COR-L47 (cell line): Measurements from ENCODE around the gene TCAP.
A peak's percentile ranks its signal among the peaks of the same experiment; 100 is the strongest.

Experiments used
- DNase-seq: peaks from one replicate; lab custom pipeline; 2025; lab: John Stamatoyannopoulos, UW

Gene TCAP

DNA sequence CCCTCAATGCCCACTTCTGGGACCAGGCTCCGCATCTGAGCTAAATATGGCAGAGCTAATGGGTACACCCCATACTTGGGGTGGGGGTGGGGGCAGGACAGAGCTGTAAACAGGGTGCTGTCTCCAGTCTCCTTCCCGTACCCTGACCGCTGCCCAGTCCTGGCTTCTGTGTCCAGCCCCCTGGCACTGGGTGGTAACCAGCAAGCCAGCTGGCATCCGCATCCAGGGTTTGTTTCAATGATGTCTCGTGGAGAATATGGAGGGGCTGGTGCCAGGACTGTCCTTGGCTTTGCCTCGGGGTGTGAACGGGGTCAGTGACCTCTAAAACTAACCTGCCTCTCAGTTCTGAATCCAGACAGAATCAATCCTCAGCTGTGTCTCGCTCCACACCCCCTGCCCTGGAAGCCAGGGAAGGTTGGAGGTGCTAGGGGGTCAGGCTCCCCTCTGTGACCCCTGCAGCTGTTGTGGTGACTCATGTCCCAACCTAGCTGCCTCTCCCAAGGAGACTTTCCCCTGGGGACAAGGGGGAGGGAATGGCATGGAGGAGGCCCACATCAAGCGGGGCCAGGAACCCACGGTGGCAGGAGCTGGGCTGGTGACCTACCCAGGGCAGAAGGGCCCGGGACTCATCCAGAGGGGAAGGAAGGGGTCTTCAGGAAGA, 1.6 kb downstream of the TCAP start:
- no peak for DNase-seq

DNA sequence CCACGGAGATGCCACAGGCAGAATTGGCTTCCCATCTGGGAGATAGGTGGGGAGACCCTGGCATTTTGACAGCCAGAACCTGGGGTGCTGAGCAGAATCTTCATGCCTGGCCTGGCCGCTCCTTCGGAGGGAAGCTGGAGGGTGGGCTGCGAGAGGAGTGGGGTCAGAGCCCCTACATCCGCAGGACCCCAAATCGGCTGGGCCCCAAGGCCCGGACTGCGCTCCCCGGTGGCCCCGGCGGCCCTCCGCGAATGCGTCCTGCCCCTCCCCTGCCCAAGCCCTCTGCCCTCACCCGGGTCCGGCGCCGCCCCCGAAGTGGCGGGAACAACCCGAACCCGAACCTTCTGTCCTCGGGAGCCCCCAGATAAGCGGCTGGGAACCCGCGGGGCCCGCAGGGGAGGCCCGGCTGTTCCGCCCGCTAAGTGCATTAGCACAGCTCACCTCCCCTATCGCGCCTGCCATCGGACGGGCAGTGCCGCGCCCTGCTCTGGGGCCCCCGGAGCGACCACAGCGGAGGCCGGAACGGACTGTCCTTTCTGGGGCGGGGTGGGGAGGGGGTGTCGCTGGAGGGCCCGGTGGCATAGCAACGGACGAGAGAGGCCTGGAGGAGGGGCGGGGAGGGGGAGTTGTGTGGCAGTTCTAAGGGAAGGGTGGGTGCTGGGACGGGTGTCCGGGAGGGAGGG, 2.3 kb downstream of the TCAP start:
- no peak for DNase-seq

DNA sequence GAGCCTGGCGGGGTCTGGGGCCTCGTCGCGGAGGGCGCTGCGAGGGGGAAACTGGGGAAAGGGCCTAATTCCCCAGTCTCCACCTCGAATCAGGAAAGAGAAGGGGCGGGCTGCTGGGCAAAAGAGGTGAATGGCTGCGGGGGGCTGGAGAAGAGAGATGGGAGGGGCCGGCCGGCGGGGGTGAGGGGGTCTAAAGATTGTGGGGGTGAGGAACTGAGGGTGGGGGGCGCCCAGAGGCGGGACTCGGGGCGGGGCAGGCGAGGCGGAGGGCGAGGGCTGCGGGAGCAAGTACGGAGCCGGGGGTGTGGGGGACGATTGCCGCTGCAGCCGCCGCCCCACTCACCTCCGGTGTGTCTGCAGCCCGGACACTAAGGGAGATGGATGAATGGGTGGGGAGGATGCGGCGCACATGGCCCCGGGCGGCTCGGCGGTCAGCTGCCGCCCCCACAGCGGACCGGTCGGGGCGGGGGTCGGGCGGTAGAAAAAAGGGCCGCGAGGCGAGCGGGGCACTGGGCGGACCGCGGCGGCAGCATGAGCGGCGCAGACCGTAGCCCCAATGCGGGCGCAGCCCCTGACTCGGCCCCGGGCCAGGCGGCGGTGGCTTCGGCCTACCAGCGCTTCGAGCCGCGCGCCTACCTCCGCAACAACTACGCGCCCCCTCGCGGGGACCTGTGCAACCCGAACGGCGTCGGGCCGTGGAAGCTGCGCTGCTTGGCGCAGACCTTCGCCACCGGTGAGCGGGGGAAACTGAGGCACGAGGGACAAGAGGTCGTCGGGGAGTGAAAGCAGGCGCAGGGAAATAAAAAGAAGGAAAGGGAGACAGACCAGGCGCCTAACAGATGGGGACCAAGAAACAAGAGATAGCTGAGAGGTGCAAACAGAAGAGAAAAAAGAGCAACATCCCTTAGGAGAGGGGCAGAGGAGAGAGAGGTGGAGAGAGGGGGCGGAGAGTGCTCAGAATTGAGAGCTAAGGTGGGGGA, 3.1 kb downstream of the TCAP start, which contains the start of gene PNMT:
TSS of gene PNMT (plus strand) at position 509 of the 980 bp plus-strand sequence. CDS start at position 532, 23 bp downstream.
- DNase-seq = peak; percentile 66

DNA sequence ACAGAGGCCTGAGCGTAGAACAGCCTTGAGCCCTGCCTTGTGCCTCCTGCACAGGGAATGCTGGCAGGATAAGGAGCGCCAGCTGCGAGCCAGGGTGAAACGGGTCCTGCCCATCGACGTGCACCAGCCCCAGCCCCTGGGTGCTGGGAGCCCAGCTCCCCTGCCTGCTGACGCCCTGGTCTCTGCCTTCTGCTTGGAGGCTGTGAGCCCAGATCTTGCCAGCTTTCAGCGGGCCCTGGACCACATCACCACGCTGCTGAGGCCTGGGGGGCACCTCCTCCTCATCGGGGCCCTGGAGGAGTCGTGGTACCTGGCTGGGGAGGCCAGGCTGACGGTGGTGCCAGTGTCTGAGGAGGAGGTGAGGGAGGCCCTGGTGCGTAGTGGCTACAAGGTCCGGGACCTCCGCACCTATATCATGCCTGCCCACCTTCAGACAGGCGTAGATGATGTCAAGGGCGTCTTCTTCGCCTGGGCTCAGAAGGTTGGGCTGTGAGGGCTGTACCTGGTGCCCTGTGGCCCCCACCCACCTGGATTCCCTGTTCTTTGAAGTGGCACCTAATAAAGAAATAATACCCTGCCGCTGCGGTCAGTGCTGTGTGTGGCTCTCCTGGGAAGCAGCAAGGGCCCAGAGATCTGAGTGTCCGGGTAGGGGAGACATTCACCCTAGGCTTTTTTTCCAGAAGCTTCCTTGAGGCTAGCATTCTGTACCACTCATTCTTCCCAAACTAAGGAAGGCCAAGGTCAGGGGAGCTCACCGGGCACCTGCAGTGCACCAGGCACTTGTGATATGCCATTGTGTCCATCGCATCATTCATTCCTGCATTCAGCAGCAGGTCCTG, 5.0 kb downstream of the TCAP start:
- DNase-seq = no peak

DNA sequence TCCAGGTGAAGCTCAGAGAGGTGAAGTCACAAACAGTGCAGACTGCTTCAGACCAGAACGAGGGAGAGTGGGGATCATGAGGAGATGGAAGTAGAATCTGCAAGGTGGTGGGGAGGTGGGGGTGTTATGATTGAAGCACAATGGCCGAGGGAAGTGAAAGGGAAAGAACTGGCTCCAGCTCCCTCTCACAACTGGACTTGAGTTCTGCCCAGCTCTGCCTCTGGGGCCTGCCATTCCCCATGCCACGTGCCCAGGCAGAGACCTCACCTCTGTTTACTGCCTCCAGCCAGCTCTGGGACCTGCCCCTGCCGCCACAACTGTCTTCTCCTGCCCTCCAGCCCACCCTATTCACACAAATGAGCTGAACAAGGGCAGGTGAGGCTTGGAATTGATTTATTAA, 5.6 kb downstream of the TCAP start:
- DNase-seq = no peak

DNA sequence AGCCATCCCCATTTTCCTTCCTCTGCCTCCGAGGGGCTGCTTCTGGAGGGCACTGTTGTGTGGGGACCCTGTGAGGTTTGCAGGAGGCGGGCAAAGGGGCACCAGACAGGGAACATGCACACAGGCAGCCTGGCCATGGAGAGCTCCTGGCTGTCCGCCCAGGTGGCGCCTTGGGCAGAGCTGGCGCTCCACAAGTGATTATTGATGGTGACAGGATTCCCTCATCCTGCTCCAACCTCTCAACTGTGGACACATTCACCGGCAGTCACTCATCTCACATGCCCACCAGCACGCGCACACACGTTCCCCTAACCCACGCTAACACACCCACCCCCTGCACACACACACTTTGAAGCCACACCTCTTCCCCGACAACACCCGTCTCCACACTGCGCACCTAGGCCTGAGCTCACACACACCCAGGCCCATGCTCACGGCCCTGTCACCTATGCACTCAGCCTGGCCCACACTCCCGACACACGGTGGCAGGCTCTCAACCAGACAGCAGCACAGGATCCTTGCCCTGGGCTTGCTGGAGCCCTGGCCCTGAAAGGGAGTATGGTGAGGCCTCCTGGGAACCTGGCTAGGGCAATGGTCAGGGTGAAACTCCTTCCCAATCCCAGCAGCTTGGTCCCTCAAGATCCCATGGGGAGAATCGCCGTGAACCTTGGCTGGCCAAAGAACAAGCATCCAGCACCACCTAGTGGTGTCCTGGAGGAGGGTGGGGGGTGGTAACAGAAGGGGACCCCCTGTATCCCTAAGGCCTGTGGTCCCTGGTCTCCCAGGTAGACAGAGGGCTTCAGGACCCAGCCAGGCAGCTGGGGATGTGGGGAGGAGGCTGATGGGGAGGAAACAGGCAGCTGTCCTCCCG, 6.7 kb downstream of the TCAP start:
- DNase-seq = peak; percentile 42

DNA sequence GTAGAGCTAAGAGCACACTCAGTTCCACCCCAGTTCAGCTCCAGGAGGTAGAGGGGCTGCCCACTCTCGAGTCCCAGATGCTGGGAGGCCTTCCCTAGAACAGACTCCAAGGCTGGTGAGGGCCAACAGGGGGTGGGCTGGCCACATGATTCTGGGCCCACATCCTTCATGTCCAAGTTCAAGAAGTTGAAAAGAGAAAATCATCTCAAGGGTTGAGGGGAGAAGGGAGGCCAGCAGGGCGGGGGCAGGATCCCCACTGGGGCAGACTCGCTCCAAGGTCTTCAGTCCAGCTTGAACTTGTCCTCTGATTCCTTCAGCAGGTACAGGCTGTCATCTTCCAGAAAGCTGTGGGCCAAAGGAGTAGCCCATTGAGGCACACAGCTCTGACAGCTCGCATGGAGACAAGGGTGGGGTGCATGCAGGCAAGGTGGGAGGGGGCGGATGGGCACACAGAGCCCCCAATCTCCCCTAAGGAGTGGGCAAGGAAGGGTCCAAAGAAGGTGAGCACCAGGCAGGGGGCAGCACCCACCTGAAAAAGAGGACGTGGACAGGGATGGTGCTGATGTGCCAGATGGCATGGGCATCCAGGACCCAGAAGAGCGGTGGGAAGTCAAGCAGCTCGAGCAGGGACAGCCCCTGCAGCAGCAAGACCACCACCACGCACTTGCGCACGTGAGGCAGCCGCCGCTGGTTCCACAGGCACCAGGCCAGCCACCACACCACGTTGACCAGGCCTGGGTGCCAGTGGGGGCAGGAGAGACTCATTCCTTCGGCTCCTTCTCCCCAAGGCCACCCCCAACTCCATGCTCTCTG, 7.6 kb downstream of the TCAP start:
- no peak for DNase-seq

DNA sequence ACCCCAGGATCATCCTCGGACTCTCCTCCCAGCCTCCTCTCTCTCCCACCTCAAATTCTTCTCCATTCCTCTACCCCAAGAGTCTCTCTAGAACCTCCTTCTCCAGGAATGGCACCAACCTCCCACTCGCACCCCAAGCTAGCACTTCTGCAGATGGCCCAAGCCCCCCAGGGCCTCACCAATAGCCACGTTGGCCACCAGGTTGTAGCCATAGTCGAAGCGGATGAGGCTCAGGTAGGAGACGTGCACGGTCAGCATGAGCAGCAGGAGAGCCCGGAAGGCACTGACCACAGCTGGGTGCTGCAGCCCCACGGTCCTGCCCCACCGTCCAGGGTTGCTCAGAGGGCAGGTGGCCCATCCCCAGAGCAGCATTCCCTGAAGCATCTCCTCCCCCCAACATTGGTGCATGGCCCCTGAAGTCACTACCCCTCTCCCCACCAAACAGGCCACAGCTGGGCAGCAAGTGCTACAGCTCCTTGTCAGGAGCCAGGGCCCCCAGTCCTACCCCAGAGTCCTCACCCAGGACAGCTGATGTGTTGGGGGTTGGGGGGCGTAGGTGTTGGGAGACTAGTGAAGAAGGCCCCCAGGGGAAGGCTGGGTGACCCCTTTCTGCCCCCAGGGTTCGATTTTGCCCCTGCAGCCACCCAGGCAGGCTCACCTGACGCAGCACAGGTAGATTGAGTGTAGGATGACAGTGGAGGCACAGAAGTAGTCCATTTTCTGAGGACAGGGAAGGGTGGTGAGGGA, 8.4 kb downstream of the TCAP start:
- DNase-seq = no peak

DNA sequence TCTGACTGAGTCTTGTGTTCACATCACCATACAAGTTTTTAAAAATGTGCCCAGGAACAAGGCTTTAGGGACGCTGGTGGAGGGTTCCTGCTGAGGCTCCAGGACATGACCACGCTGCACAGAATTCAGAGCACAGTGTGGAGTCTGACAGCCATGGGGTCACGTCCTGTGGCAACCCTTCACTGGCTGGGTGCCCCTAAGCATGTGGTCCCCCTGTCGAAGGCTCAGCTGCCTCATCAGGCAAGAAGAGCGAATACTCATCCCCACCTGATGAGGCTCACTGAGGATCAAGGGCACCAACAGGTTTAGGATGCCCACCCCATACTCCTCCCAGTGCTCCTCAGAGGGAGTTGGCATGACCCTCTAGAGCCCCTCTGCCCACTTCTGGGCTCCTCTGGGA, 9.0 kb downstream of the TCAP start:
- DNase-seq = no peak

DNA sequence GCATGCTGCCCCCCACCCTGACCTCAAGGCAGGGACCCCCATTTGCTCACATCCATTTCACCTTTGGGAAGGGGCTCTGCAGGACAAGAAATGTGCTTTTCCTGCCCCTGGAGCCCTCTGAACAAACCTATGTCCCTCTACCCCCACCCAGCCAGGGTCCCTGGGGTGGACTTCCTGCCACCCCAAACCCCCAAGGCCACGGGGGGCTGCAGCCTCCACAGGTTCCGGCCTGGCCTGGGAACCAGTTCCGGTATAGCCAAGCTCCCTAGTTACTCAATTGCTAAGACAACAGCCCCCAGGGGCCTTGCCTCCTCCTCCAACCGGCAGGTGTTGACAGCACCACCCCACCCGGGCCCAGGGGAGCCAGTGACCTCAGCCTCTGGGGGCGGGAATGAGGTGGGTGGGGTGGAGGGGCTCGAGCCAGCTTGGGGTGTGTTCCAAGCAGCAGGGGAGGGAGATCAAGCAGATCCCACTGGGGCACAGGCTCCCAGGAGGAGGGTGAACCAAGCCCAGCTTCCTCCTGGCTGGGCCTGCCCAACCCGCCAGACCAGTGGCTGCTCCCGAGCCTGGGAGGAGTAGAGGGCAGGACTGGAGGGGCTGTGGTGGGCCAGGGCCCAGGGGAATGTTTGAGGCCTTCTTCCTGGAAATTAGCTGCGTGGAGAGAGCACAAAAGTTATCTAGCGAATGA, 9.7 kb downstream of the TCAP start:
- peak; percentile 86 for DNase-seq

DNA sequence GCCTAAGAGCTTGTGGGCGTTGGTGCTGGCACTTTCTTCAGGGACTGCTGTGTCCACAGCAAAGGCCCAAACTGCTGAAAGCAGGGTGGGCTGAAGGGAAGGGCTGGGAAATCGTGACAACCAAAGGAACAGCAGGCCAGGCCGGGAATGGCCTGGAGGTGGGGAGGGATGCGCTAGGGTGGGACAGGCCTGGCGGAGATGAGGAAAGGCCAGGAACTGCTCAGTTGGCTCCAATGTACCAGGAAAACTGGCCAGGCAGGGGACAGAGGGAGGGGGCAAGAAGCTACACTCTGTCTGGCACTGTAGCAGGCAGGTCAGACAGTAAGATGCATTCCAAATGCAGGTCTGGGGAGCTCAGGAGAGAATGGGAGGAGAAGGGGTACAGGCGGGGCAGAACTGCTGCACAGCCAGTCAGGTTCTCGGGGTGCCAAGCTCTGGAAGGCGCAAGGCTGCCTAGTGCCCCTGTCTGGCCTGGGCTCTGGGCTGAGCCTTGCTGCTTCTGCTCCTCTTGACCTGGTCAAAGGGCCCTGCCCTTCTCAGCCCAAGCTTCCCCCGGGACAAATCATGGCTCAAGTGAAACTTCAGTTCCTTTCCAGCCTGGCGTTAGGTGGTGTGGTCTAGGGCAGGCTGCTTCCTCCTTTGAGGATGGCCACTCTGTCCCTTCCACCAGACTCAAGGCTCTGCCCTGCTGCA, 10.4 kb downstream of the TCAP start:
- no peak for DNase-seq

DNA sequence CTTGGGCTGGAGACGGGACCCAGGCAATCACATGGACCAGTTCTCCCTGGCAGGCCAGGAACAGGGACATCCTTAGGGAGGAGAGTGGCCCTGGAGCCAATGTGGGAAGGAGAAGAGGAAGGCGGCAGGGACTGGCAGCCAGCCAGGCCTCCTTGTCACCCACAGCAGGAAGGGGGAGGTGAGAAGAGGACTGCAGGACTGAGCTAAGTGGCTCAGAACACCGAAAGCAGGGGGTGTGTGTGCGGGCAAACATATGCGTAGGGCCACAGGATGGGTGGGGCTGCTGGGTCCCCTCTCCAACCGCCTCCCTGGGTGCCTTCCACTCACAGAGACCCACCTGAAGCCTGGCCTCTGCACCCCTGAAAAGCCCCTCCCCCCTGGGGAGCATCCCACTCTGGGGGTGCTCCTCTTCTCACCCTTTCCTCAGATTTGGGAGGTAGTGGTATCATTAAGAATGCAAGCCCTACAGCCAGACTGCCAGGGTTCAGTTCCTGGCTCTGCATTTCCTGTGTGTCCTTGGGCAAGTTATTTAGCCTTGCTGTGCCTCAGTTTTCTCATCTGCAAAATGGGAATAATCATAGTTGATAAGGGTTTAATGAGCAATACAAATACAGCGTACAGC, 11.2 kb downstream of the TCAP start:
- DNase-seq = peak; percentile 84

DNA sequence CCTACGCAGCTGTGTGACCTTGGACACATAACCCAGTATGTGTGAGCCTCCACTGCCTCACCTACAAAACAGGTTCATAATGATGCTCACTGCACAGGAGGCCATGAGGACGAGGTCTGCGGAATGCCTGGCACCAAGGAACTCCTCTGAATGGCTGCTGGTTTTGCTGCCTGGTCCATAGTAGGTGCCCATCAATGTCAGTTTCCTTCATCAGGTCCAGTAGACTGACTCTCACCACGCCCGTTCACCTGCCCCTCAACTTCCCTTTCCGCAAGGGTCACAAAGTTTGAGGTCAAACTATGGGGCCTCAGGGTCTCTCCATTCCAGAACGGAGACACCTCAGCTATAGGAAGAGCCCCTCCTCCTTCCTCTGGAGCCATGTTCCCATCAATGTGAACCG, 11.9 kb downstream of the TCAP start:
- DNase-seq = no peak

DNA sequence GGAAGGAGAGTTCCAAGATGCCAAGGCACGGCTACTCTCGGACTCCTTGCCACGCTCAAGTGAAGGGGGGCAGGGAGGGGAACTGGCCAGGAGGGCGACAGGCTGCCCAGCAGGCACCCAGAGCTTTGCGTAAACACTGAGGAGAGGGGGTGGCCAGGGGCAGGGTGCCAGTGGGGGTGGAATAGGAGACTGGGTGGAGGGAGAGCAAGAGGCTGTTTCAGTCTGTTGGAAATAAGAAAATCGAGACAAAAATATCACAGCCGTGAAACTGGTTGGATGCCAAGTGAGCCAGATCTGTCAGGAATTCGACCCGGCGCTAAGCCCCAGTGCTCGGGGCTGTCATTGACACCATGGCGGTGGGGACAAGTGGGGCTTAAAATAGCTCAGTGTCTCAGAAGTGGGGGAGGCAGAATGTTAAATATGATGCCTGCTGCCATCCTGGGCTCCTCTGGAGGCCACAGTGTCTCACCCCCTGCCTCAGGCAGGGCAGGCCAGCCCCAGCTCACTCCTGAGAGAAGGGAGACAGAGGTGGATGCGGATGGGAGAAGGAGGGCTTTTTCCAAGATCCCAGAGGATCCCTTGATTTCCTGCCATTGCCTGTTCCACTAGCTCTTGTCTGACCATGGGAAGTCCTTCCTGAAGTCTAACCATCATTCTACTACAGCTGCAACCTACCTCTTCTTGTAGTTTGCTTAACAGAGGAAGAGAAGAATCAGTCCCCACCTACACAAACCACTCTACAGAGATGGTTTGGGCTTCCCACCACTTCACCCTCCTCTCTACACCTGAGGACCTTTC, 12.6 kb downstream of the TCAP start:
- DNase-seq = peak; percentile 50

DNA sequence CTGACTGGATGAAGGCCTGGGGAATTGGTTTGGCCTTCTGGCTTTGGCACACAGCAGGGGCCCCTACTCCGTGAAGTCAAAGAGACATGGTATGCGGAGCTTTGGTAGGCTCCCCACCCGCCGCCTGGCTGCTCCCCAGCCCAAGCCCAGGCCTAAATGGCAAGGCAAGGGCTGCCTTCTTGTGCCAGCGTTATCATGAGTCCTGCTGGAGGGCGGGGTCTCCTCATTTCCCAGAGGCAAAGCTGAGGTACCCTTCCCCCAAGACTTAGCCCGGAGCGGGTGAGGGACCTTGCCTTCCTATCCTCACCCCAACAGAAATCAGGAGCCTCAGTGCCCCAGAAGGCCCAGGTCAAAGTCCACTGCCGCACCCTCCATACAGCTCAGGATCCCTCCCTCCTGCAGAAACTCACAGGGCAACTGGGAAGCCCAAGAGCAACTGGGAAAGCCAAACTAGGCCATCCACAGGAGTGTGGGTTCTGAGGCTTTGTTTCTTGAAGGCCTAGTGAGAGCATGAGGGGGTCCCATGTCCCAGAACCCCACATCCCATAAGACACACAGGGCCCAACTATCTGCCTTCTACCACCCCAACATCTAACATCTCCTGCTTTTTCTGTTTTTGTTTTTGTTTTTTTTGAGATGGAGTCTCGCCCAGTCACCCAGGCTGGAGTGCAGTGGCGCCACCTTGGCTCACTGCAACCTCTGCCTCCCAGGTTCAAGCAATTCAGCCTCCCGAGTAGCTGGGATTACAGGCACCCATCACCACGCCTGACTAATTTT, 13.4 kb downstream of the TCAP start:
- DNase-seq = no peak
